A549 (cell line): ENCODE results near the gene TBR1. TPM values are rescaled to one million over a fixed set of nuclear protein-coding genes. Genes with fewer than 3 reads are reported as not detected.
A peak's percentile ranks its signal among the peaks of the same experiment; 100 is the strongest.

Experiments used
- ATAC-seq, 2 experiments: fragments of 200-7000 bp in 1 of 2; fragments of >200 bp in 1 of 2; cut with Nextera tagmentation in 1 of 2; cut with Tn5 transposase in 1 of 2; 3 replicates each; pipeline versions ENCODE4 v1.8.0 to v1.9.1; 2018 to 2020; ENCODE audit warnings: mild to moderate bottlenecking in 1 of 2, moderate library complexity in 1 of 2
- CTCF ChIA-PET: fragments of 300-600 bp; sonication (Branson Sonifier 250); formaldehyde crosslinking; extraction: SDS; loops from one replicate; lab custom pipeline; 2021; ENCODE audit warnings: antibody characterized with exemption, inconsistent platforms; lab: Yijun Ruan, JAX
- POLR2A ChIA-PET: fragments of 350-600 bp; formaldehyde crosslinking; extraction: SDS; loops from one replicate; lab custom pipeline; 2021; ENCODE audit warnings: antibody characterized with exemption, inconsistent platforms; lab: Yijun Ruan, JAX
- DNase-seq, 2 experiments: peaks; one replicate each; pipeline versions ENCODE4 v3.0.0 to v3.0.0-alpha.2; 2011 to 2016; ENCODE audit warnings: low read depth in 1 of 2, low spot score in 1 of 2
- FAIRE-seq: peaks from 2 replicates; lab custom pipeline; 2011; peaks lifted over from hg19 to GRCh38; lab: Jason Lieb, UNC
- H3K27ac ChIP-seq, 2 experiments: fragments of >200 bp; sonication (Bioruptor Twin); formaldehyde crosslinking; 3 replicates each; pipeline ENCODE4 v1.5.1; 2016 to 2017
- H3K4me1 ChIP-seq: fragments of >200 bp; sonication (Bioruptor Twin); formaldehyde crosslinking; 3 replicates; pipeline ENCODE4 v1.6.1; 2016
- H3K4me2 ChIP-seq: fragments of >200 bp; sonication (Bioruptor Twin); formaldehyde crosslinking; 3 replicates; pipeline ENCODE4 v1.6.1; 2016
- H3K4me3 ChIP-seq: fragments of >200 bp; sonication (Bioruptor Twin); formaldehyde crosslinking; 3 replicates; pipeline ENCODE4 v1.5.1; 2016
- H3K9me3 ChIP-seq: fragments of >200 bp; sonication (Bioruptor Twin); formaldehyde crosslinking; 3 replicates; pipeline ENCODE4 v1.6.1; 2016
- CEBPB ChIP-seq, 2 experiments: fragments of >200 bp in 1 of 2; sonication (Bioruptor Twin) in 1 of 2; formaldehyde crosslinking in 1 of 2; IDR thresholded peaks; 2 replicates each; pipeline ENCODE4 v1.6.1; 2012 to 2016
- CHD2 ChIP-seq: fragments of 150-350 bp; IDR thresholded peaks from 2 replicates; pipeline ENCODE4 v1.6.1; 2014; ENCODE audit warnings: low read length; ENCODE audit not compliant: partially characterized antibody
- CHD4 ChIP-seq: fragments of 200-600 bp; sonication (generic); IDR thresholded peaks from 2 replicates; pipeline ENCODE4 v1.6.1; 2016; ENCODE audit warnings: antibody characterized with exemption, mild to moderate bottlenecking, borderline replicate concordance
- EHMT2 ChIP-seq: fragments of 200-600 bp; sonication (generic); IDR thresholded peaks from 2 replicates; pipeline ENCODE4 v1.6.1; 2016; ENCODE audit warnings: antibody characterized with exemption, low read depth, mild to moderate bottlenecking, moderate library complexity
- EP300 ChIP-seq, 2 experiments: fragments of >200 bp; sonication (Bioruptor Twin); formaldehyde crosslinking; IDR thresholded peaks; 2 replicates in 1 of 2; 3 replicates in 1 of 2; pipeline ENCODE4 v1.6.1; 2016 to 2017
- ESRRA ChIP-seq: fragments of 150-350 bp; IDR thresholded peaks from 2 replicates; pipeline ENCODE4 v1.6.1; 2014; ENCODE audit warnings: mild to moderate bottlenecking, low read length, borderline replicate concordance
- FOSB ChIP-seq: fragments of 250-450 bp; sonication (Bioruptor Pico); IDR thresholded peaks from 2 replicates; pipeline ENCODE4 v1.5.0; 2020; ENCODE audit warnings: mild to moderate bottlenecking, moderate library complexity
- FOSL2 ChIP-seq, 2 experiments: fragments of 450-650 bp in 1 of 2; fragments of >200 bp in 1 of 2; sonication (Bioruptor Twin) in 1 of 2; formaldehyde crosslinking; IDR thresholded peaks; 2 replicates each; pipeline versions ENCODE4 v1.5.0 to v1.6.1; 2016 to 2020; ENCODE audit warnings: mild to moderate bottlenecking in 1 of 2, moderate library complexity in 1 of 2
- HDAC2 ChIP-seq: fragments of 200-600 bp; sonication (generic); IDR thresholded peaks from 2 replicates; pipeline ENCODE4 v1.6.1; 2016
- HEYL ChIP-seq: fragments of 250-450 bp; sonication (Bioruptor Pico); IDR thresholded peaks from 2 replicates; pipeline ENCODE4 v1.8.0; 2021; ENCODE audit warnings: mild to moderate bottlenecking, moderate library complexity
- HOXB5 ChIP-seq: fragments of 250-450 bp; sonication (Bioruptor Pico); IDR thresholded peaks from 2 replicates; pipeline ENCODE4 v1.5.0; 2020; ENCODE audit warnings: mild to moderate bottlenecking, moderate library complexity
- JUN ChIP-seq, 2 experiments: fragments of >200 bp; sonication (Bioruptor Twin); formaldehyde crosslinking; IDR thresholded peaks; 2 replicates in 1 of 2; 3 replicates in 1 of 2; pipeline ENCODE4 v1.6.1; 2016 to 2017
- KDM1A ChIP-seq: fragments of 200-600 bp; sonication (generic); IDR thresholded peaks from 2 replicates; pipeline ENCODE4 v1.6.1; 2016; ENCODE audit warnings: low read depth, mild to moderate bottlenecking
- MYC ChIP-seq: IDR thresholded peaks from 2 replicates; pipeline ENCODE4 v1.6.1; 2012; ENCODE audit warnings: mild to moderate bottlenecking, inconsistent platforms, low read length, improper control_type of control experiment, borderline replicate concordance
- POLR2A ChIP-seq: IDR thresholded peaks from 2 replicates; pipeline ENCODE4 v1.6.1; 2012; ENCODE audit warnings: mild to moderate bottlenecking, low read length
- POLR2AphosphoS2 ChIP-seq: conservative IDR thresholded peaks from 2 replicates; pipeline ENCODE4 v1.6.1; 2012; ENCODE audit warnings: low read length, improper control_type of control experiment, inconsistent platforms
- RFX5 ChIP-seq: fragments of 450-650 bp; IDR thresholded peaks from 2 replicates; pipeline ENCODE4 v1.7.1; 2014; ENCODE audit warnings: antibody characterized with exemption, mild to moderate bottlenecking, moderate library complexity
- RNF2 ChIP-seq: fragments of 200-600 bp; sonication (generic); IDR thresholded peaks from 2 replicates; pipeline ENCODE4 v1.6.1; 2016; ENCODE audit warnings: low read depth, mild to moderate bottlenecking, antibody characterized with exemption, moderate library complexity, borderline replicate concordance
- ZSCAN20 ChIP-seq: fragments of 250-450 bp; sonication (Bioruptor Pico); IDR thresholded peaks from 2 replicates; pipeline ENCODE4 v1.8.0; 2022; ENCODE audit warnings: mild to moderate bottlenecking, moderate library complexity
- WGBS: methylation state at CpG from one replicate; pipeline ENCODE4 v1.1.6; 2017; ENCODE audit errors: missing lambda C conversion rate; 5-methylcytosine and 5-hydroxymethylcytosine counted together
- polyA plus RNA-seq, 4 experiments: library from polyadenylated mRNA; depleted of rRNA in 3 of 4; stranded (reverse); fragments of >200 nt; fragmentation: RNase III in 1 of 4; extraction: RNeasy Plus Mini Kit Qiagen cat#74134 plus additional on column Dnase treatment in 1 of 4; gene quantifications; 2 replicates in 3 of 4; 3 replicates in 1 of 4; pipeline ENCODE4 v1.2.3, GENCODE V29; 2011 to 2017
- TF ChIP-seq, protein P1 (sequence below): fragments of 250-450 bp; sonication (Bioruptor Pico); IDR thresholded peaks from 2 replicates; pipeline ENCODE4 v1.5.0; 2020; ENCODE audit warnings: low read depth, mild to moderate bottlenecking, moderate library complexity

TBR1 gene
- polyA plus RNA-seq, 2 of the 4 experiments (the other 2 are of a cell fraction): 0.01 to 0.09 TPM

DNA sequence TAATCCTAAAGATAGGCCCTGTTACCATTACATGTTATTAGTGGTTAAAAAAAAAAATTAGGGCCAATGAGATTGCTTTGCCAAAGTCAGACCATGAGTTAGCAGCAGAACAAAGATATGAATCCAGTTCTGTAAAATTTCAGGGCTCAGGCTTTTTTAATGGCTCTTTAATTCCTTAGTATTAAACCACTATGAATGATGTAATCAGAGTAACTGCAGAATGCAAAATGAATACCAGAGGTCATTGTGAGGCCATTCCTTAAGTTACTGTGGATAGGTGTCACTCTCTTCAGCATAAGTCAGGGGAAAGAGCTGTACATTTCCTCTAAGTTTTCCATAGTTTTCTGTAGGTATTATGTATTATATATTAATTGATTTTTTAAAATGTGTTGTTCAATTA is 42.2 kb upstream of the TBR1 start:
- Histone ChIP-seq H3K4me1 (peaks cover 9% of the 10 kb centered on the region), H3K9me3 (no peaks in the 10 kb centered on the region), H3K4me2 (peak overlapping the region; percentile 30), H3K27ac (0 out of 6 replicates have a peak overlapping the region, but pooled peaks of 1 of the 2 experiments have one; percentile 62), H3K4me3 (no peak overlapping the region)
- ChIA-PET POLR2A (no interaction called here), CTCF (no interaction called here)
- DNase-seq (no peak), FAIRE-seq (no peak), ATAC-seq (no peak)
- no peak for TF ChIP-seq FOSB (CRISPR knock-in tag)
- TF ChIP-seq FOSL2 (IDR thresholded peaks at IDR 0.05): no peak
- TF ChIP-seq FOSL2 (CRISPR knock-in tag; IDR thresholded peaks at IDR 0.05): no peak
- no peak for TF ChIP-seq POLR2A
- no peak for TF ChIP-seq HEYL (CRISPR knock-in tag)
- no peak for TF ChIP-seq RFX5
- TF ChIP-seq EHMT2: no peak
- TF ChIP-seq MYC: no peak

DNA sequence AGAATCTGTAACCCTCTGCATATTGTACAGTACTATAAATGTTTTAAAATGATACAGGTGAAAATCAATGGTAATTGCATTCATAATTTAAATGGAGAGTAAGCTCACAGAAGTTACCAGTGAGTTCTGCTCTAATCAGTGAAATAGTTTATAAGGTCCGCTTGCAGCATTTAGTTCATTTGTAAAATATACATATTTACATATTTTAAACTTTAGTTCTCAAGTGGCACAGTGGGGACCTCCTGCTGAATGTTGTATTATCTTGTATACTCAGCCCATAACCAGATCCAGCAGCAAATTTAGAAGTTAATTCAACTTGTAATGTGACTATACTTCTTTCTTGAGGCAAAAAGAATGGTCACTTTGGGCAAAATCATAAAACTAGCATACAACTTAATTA is 41.7 kb upstream of the TBR1 start:
- DNase-seq: no peak
- Histone ChIP-seq H3K9me3 (no peaks in the 10 kb centered on the region), H3K27ac (no peak overlapping the region), H3K4me1 (peaks cover 9% of the 10 kb centered on the region), H3K4me2 (no peak overlapping the region; the same call in 2 of the 3 replicates), H3K4me3 (no peak overlapping the region)
- TF ChIP-seq, protein P1, sequence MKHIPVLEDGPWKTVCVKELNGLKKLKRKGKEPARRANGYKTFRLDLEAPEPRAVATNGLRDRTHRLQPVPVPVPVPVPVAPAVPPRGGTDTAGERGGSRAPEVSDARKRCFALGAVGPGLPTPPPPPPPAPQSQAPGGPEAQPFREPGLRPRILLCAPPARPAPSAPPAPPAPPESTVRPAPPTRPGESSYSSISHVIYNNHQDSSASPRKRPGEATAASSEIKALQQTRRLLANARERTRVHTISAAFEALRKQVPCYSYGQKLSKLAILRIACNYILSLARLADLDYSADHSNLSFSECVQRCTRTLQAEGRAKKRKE: no peak
- TF ChIP-seq RNF2 (no peak), POLR2AphosphoS2 (no peak), CHD4 (no peak), HOXB5 (CRISPR knock-in tag) (no peak), EP300 (IDR thresholded peaks at IDR 0.05) (no peak), KDM1A (no peak), HDAC2 (no peak), POLR2A (no peak), CHD2 (no peak), ESRRA (no peak), ZSCAN20 (CRISPR knock-in tag) (no peak)
- POLR2A ChIA-PET: no interaction called here
- CTCF ChIA-PET: no interaction called here
- ATAC-seq: no peak
- 95% methylated on average over 1 of the region's 1 CpG for WGBS
- no peak for FAIRE-seq

DNA sequence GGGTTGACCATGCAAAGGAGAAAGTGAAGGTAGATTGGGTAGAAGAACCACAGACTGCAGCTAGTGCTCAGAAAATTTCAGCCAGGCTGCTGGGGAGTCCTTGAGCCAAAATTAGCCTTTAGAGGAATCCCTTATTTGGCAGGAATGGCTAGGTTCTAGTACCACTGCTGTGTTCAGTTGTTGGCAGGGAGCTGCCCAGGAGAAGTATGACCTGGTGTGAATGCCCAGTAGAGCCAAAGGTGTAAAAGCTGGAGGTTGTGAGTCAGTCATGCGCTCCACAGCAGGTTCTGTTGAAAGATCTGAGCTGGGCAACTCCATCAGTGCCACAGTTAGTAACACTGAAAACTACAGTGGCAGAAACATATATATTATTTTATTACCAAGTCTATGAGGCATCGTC is 36.4 kb upstream of the TBR1 start:
- FAIRE-seq: no peak
- WGBS: 83% methylated on average over 2 of the region's 2 CpGs
- POLR2A ChIA-PET: interaction anchor here (0.6 kb wide), 1 partner anchor 10 kb away, joined by 7 read pairs; no protein-coding TSS in a partner anchor

DNA sequence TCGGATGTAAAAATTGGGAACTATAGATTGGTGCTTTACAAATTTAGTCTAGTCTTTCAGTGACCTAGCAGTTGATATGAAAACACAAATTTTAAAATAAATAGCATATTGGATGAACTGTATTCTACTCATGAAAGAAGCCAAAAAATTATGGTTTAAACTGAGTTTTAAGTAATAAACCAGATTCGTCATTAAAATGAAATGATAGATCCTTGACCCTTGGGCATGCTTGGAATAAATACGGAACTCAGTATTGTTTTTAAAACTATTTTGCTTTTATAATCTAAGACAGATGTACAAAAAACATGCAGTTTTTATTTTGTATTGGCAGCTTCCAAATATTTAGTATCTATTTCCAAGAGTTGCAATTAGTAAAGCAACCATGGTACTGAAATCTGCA is 34.6 kb upstream of the TBR1 start:
- POLR2A ChIA-PET: interaction anchor here (1.1 kb wide), 1 partner anchor 73 kb away, joined by 3 read pairs; the partner anchor contains the start of gene PSMD14
- DNase-seq (no peak), ATAC-seq (no peak), FAIRE-seq (no peak)
- H3K4me1 ChIP-seq: 0 out of 3 replicates have a peak, but pooled peaks cover 4% of the 10 kb centered on the region
- no peak for TF ChIP-seq CEBPB (IDR thresholded peaks at IDR 0.05)
- CTCF ChIA-PET: interaction anchor here (0.6 kb wide), 1 partner anchor 51 kb away, joined by 3 read pairs; no protein-coding TSS in a partner anchor
- H3K4me2 ChIP-seq: no peak overlapping the region
- no peak overlapping the region for H3K27ac ChIP-seq
- H3K9me3 ChIP-seq: no peaks in the 10 kb centered on the region
- WGBS: 93% methylated on average over 3 of the region's 3 CpGs
- no peak overlapping the region for H3K4me3 ChIP-seq

More for the DNA sequence above, 36.4 kb upstream of the TBR1 start:
- CTCF ChIA-PET: interaction anchor here (1.0 kb wide), 1 partner anchor 10 kb away, joined by 3 read pairs; no protein-coding TSS in a partner anchor
- Histone ChIP-seq H3K4me2 (no peak overlapping the region), H3K4me1 (0 out of 3 replicates have a peak, but pooled peaks cover 4% of the 10 kb centered on the region), H3K9me3 (no peaks in the 10 kb centered on the region), H3K27ac (no peak overlapping the region), H3K4me3 (no peak overlapping the region)
- TF ChIP-seq HDAC2 (no peak), CEBPB (IDR thresholded peaks at IDR 0.05) (no peak), HEYL (CRISPR knock-in tag) (no peak), JUN (IDR thresholded peaks at IDR 0.05) (no peak), RNF2 (no peak)
- TF ChIP-seq, protein P1: no peak
- no peak for DNase-seq
- no peak; a peak in 1 of 6 replicates for ATAC-seq
